A204.1 (cell line): ENCODE results near the gene CYP21A2.

Source experiments
- FAIRE-seq: peaks from 2 replicates; lab custom pipeline; 2012; peaks lifted over from hg19 to GRCh38; lab: Jason Lieb, UNC

CYP21A2 gene

GRCh38 chr6:32083812-32084768, 45.9 kb downstream of the CYP21A2 start:
- no peak for FAIRE-seq

GRCh38 chr6:32084780-32085179, 46.6 kb downstream of the CYP21A2 start:
- FAIRE-seq, result no peak

- FAIRE-seq, result no peak
Measured at GRCh38 chr6:32085759-32086459, 47.7 kb downstream of the CYP21A2 start.

- no peak for FAIRE-seq
Measured at GRCh38 chr6:32086661-32087573, 48.7 kb downstream of the CYP21A2 start.

GRCh38 chr6:32087574-32088486, 49.6 kb downstream of the CYP21A2 start:
- no peak for FAIRE-seq

GRCh38 chr6:32088487-32089049, 50.4 kb downstream of the CYP21A2 start:
- no peak for FAIRE-seq

GRCh38 chr6:32089082-32089828, 51.0 kb downstream of the CYP21A2 start:
- no peak for FAIRE-seq
